NOMO-1 treated with DMSO at 0.1 percent for 48 hours (cell line): ENCODE results near the gene PTGES3.
"Not testable (repeated sequence)": the region's sequence is repeated elsewhere in the genome, so short reads cannot be mapped to it uniquely, and the experiment has no call there.

Source experiments
- DNase-seq: peaks from one replicate; lab custom pipeline; 2025; ENCODE audit not compliant: unreplicated experiment; lab: John Stamatoyannopoulos, UW

The PTGES3 gene

GRCh38 chr12:56657416-56658379 lies 30.4 kb downstream of the PTGES3 start:
- DNase-seq, result no peak

- not testable (repeated sequence) for DNase-seq
Measured at GRCh38 chr12:56653781-56654180, 34.3 kb downstream of the PTGES3 start.

- DNase-seq, result not testable (repeated sequence)
Measured at GRCh38 chr12:56648023-56648422, 40.1 kb downstream of the PTGES3 start.

- peak; percentile 100 for DNase-seq
Measured at GRCh38 chr12:56645717-56646446, 42.2 kb downstream of the PTGES3 start, which contains the start of gene ATP5F1B. TSS of gene ATP5F1B (minus strand) at chr12:56645984. CDS start at chr12:56645963, 21 bp downstream.

- DNase-seq, result no peak
Measured at GRCh38 chr12:56645201-56645716, 42.8 kb downstream of the PTGES3 start.

- no peak for DNase-seq
Measured at GRCh38 chr12:56644654-56645053, 43.4 kb downstream of the PTGES3 start.

- no peak for DNase-seq
Measured at GRCh38 chr12:56641219-56641618, 46.9 kb downstream of the PTGES3 start.

- DNase-seq, result no peak
Measured at GRCh38 chr12:56637621-56638020, 50.5 kb downstream of the PTGES3 start.

- peak; percentile 99 for DNase-seq
Measured at GRCh38 chr12:56636675-56637540, 51.2 kb downstream of the PTGES3 start.

- DNase-seq, result peak; percentile 89
Measured at GRCh38 chr12:56635806-56636674, 52.0 kb downstream of the PTGES3 start.

GRCh38 chr12:56634837-56635791 lies 53.0 kb downstream of the PTGES3 start:
- peak; percentile 55 for DNase-seq

GRCh38 chr12:56634242-56634836 lies 53.7 kb downstream of the PTGES3 start:
- DNase-seq, result no peak

- DNase-seq, result no peak
Measured at GRCh38 chr12:56633468-56634241, 54.4 kb downstream of the PTGES3 start.

- DNase-seq, result no peak
Measured at GRCh38 chr12:56632701-56633467, 55.2 kb downstream of the PTGES3 start.

GRCh38 chr12:56631790-56632700 lies 56.0 kb downstream of the PTGES3 start:
- DNase-seq, result peak; percentile 44
